G401 (cell line): ENCODE data around the gene S100P. TPM values are rescaled to one million over a fixed set of nuclear protein-coding genes. Genes with fewer than 3 reads are reported as not detected.
"Not testable (repeated sequence)": the region's sequence is repeated elsewhere in the genome, so short reads cannot be mapped to it uniquely, and the experiment has no call there.

ENCODE experiments used
- DNase-seq: peaks from one replicate; pipeline ENCODE4 v3.0.0-alpha.2; 2015; ENCODE audit warnings: low spot score
- in situ Hi-C: cut with HindIII; loops from 2 replicates; pipeline ENCODE4 v1.10.0; 2016; ENCODE audit warnings: low sequenced_read_pairs, mixed read lengths
- total RNA-seq: library from RNA; depleted of rRNA; stranded (reverse); fragments of >200 nt; shearing (Covaris generic); gene quantifications from 2 replicates; pipeline ENCODE4 v1.2.3, GENCODE V29; 2014; rRNA removed

Gene S100P
- not detected in 2 replicates for total RNA-seq

DNA sequence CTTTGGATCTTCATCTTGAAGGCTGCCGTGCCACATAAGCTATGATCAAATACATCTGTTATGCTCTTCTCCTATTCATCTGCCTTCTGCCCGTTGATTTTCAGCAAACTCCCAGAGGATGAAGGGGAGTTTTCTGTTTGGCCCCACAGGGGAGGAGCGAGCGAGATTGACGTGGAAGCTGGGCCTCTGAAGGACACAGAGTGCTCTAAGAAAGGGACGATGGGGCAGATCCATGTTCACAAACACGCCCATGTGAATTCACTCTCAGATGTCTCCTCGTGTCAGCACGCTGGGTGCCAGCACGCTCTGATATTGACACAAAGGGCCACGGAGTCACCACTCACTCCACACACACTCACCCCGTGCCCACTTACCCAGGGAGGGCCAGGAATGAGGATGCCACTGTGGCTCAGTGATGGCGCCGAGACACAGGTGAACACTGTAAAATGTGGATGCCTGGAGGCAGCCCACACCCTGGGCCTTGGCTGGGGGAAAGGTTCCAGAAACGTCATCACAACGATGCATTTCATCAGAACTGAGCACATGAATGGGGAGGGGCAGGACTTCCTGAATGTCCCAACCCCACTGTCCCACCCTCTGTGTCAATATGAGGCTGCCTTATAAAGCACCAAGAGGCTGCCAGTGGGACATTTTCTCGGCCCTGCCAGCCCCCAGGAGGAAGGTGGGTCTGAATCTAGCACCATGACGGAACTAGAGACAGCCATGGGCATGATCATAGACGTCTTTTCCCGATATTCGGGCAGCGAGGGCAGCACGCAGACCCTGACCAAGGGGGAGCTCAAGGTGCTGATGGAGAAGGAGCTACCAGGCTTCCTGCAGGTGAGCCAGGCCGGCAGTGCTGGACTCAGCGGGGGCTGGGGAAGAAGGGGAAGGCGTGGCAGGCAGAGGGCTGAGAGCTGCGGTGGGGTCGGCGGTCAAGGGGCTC is at the start of gene S100P:
Gene S100P, plus strand, starts transcription at position 648 of the 946 bp plus-strand sequence. Its CDS starts 55 bp downstream, at position 703.
- in situ Hi-C loops = no loop called here
- no peak for DNase-seq

DNA sequence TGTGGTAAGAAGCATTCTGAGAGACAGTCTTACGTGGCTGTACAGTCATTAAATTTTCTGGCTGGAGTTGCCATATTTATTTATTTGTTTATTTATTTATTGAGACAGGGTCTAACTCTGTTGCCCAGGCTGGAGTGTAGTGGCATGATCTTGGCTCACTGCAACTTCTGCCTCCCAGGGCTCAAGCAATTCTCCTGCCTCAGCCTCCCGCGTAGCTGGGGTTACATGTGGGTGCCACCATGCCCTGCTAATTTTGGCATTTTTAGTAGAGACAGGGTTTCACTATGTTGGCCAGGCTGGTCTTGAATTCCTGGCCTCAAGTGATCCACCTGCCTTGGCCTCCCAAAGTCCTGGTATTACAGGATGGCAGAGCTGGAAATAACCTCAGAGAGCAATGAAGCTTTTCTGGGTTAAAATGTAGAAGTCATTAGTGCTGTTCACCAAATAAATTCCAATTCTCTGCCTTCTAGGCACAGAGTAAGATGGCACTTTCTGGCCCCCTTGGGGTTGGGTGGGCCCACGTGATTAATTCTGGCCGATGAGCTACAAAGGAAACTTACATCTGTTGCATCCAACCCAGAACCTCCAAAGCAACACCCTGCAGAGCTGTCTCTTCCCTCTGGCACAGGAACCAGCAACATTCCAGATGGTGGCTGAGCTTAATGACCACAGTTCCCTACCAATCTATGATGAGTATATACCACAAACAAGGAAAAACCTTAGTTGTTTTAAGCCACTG is 48.7 kb upstream of the S100P start:
- DNase-seq = no peak
- in situ Hi-C loops = no loop called here

DNA sequence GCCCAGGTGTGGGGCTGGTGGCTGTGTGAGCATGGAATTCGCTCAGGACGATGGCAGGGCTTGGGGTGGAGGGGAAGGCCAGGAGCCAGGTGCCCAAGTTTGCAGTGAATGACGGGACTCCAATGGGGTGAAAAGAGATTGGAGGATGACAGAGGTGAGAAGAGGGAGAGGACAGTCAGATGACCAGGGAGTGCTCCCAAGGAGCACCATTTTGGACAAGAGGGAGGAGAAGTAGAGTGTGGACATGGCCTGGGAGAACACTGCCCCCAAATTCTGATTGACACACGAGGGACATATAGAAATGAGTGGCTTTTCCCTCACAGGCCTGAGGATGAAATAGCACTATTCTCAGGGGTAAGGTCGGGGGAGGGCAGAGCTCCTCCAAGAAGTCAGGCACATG is 46.5 kb upstream of the S100P start:
- DNase-seq = no peak
- in situ Hi-C loops = no loop called here

DNA sequence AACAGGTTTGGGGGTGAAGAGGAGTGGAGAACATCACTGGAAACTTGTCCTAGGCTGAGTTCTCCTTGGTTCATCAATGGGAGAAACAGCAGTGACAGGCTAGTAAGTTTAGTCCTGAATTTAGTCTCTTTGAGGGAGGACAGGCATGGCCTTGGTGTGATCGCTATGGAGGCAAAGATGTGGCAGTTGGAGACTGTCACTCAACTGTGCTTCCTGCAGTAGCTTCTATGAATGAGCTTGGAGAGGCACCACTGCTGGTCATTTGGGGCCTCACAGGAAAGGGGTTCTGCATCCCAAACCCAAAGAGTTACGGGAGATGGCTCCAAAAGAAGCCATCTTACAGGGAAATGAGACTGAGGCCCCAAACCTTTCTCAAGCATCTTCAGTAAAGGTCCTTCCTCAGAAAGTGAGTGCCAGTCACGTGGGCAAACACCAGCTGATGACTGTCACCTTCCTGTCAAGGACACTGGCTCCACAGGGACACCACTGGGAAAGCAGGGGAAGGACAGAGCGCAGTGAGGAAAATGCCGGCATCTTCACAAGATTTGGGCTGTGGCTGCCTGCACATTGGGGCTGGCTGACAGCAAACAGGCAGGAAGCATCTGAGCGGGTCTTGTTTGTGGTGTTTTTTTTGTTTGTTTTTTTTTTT is 46.0 kb upstream of the S100P start:
- no peak for DNase-seq
- in situ Hi-C loops = no loop called here

DNA sequence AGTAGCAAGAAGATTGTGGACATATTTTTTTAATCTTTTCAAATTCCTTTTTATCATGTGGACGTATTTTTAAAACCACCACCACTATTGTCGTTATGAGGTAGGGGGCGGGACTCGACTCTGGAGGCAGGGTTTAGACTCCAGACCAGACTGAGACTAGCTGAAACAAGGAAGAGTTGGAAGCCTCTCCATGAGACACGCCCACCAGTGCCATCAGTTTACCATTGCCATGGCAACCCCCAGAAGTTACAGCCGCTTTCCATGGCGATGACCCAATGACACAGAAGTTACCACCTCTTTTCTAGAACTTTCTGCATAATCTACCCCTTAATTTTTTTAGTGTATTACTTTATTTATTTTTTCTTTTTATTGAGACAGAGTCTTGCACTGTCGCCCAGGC is 44.5 kb upstream of the S100P start:
- in situ Hi-C loops = no loop called here
- no peak for DNase-seq

DNA sequence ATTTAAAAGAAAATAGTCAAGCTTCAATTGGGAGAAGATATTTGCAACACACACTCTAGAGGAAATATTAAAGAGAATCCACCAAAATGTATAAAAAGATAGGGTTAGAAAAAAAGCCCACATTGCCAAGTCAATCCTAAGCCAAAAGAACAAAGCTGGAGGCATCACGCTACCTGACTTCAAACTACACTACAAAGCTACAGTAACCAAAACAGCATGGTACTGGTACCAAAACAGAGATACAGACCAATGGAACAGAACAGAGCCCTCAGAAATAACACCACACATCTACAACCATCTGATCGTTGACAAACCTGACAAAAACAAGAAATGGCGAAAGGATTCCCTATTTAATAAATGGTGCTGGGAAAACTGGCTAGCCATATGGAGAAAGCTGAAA is 39.5 kb upstream of the S100P start:
- in situ Hi-C loops = loop anchor here (25.0 kb wide), 1 partner anchor 92 kb away; no protein-coding TSS in a partner anchor
- DNase-seq = not testable (repeated sequence)

DNA sequence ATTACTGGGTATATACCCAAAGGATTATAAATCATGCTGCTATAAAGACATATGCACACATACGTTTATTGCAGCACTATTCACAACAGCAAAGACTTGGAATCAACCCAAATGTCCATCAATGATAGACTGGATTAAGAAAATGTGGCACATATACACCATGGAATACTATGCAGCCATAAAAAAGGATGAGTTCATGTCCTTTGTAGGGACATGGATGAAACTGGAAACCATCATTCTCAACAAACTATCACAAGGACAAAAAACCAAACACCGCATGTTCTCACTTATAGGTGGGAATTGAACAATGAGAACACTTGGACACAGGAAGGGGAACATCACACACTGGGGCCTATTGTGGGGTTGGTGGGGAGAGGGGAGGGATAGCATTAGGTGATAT is 38.4 kb upstream of the S100P start:
- in situ Hi-C loops = loop anchor here (25.0 kb wide), 1 partner anchor 93 kb away; no protein-coding TSS in a partner anchor
- not testable (repeated sequence) for DNase-seq

DNA sequence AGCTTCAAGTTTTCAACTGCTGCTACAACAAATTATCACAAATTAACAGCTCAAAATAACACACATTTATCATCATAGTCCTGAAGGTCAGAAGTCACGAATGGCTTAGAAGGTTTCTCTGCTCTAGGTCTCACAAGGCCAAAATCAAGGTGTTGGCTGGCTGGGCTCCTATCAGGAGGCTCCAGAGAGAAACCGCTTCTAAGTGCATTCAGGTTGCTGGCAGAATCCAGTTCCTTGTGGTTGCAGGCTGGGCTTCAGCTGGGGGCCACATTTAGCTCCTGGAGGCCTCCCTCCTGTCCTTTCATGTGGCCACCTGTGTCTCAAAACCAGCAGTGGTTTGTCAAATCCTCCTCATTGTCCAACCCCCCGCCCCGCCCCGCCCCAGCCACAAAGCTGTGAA is 37.8 kb upstream of the S100P start:
- no peak for DNase-seq
- in situ Hi-C loops = loop anchor here (25.0 kb wide), 1 partner anchor 94 kb away; no protein-coding TSS in a partner anchor

DNA sequence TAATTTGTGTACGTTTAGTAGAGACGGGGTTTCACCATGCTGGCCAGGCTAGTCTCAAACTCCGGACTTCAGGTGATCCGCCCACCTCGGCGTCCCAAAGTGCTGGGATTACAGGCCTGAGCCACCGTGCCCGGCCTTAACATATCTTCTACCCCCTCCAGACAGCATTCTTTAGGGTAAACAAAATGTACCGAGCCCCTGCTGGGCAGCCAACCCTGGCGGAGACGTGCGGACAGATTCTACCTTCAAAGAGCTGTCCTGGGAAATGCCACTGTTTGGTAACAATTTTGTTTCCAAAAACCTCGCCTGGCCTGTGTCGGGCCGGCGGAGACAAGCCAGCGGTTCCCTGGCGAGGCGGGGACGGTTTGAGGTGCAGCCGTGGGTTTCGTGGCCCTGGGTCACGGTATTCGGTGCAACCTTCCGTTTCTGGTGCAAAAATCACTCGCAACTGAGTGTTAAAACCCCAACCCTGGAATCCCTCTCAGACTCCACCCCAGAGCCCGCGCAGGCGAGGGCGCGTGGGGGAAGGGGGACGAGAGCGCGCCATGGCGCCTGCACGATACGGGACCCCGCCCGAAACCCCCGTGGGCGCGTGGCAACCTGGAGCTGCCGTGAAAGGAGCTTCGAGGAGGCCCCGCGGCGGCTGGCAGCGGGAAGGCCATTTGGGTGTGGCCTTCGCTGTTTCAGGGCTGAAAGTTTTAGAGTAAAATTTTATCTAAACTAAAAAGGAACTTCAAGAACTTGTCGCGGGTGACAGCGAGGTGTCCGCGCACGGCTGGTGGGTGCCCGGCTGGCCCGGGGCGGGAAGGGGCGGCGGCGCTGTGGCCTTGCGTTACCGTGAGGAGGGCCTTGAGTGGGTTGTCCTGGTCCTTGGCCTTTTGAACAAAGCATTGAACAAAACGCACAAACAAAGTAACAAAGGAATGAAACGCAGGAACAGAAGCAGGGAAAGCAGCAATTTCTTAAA is 36.2 kb upstream of the S100P start:
- in situ Hi-C loops = loop anchor here (25.0 kb wide), 1 partner anchor 95 kb away; no protein-coding TSS in a partner anchor
- DNase-seq = no peak

DNA sequence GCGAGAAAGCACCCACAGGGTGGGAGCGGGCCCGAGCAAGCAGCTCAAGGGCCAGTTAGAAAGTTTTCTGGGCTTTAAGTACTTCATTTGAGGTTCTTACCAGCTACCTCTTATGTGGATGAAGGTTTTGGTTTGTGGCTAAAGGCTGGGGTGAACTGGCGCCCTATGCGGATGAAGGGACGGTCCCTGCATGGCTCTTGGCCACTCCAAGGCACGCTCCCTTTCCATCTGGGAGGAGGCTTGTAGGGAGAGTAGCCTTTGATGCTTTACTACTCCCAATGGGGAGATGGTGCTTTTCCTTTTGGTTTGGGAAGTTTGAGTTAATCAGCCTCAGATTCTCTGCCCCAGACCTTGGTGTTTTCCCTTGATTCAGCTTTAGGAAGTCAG is 35.5 kb upstream of the S100P start:
- in situ Hi-C loops = loop anchor here (25.0 kb wide), 1 partner anchor 96 kb away; no protein-coding TSS in a partner anchor
- peak; percentile 35 for DNase-seq

DNA sequence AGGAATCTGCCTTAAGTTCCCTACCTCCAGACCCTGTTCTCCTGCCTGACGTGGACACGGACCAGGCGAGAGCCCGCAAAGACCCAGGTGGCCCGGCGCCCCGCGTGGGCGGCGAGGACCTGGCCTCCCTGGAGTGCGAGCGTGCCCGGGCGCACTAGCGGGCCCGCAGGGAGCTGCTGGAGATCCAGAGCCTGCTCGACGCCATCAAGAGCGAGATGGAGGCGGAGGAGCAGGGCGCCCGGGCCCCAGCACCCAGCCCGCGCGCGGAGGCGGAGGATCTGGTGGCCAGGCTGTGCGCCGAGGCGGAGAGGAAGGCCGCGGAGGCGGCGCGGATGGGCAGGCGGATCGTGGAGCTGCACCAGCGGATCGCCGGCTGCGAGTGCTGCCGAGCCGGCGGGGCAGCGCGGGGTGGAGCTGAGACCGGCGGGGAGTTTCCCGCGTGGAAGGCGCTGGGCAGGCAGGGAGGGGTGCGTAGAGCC is 35.0 kb upstream of the S100P start:
- in situ Hi-C loops = loop anchor here (25.0 kb wide), 1 partner anchor 96 kb away; no protein-coding TSS in a partner anchor
- peak; percentile 43 for DNase-seq

DNA sequence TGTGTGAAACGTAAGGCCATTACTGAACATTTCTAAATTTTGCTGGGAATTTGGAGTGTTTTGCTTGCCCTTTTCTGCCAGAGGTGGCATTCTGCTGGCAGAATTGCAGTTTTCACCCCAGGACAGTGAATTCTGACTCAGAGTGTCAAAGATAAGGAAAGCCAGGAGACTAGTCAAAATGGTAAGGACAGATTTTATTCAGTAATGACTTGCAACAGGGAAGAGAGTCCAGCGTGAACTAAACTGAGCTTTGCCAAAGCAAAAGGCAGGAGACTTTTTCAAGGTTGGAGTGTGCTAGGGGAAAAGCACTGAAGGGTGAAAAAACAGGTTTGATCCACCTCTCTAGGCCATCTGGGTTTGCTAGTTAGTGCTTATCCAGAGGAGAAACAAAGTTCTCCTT is 33.8 kb upstream of the S100P start:
- in situ Hi-C loops = loop anchor here (25.0 kb wide), 1 partner anchor 98 kb away; no protein-coding TSS in a partner anchor
- DNase-seq = no peak

DNA sequence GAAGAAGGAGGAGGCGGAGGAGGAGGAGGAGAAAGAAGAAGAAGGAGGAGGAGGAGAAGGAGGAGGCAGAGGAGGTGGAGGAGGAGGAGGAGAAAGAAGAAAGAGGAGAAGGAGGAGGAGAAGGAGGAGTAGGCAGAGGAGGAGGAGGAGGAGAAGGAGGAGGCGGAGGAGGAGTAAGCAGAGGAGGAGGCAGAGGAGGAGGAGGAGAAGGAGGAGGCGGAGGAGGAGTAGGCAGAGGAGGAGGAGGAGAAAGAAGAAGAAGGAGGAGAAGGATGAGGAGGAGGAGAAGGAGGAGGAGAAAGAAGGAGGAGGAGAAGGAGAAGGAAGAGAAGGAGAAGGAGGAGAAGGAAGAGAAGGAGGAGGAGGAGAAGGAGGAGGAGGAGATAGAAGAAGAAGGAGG is 33.2 kb upstream of the S100P start:
- DNase-seq = no peak
- in situ Hi-C loops = loop anchor here (25.0 kb wide), 1 partner anchor 98 kb away; no protein-coding TSS in a partner anchor

DNA sequence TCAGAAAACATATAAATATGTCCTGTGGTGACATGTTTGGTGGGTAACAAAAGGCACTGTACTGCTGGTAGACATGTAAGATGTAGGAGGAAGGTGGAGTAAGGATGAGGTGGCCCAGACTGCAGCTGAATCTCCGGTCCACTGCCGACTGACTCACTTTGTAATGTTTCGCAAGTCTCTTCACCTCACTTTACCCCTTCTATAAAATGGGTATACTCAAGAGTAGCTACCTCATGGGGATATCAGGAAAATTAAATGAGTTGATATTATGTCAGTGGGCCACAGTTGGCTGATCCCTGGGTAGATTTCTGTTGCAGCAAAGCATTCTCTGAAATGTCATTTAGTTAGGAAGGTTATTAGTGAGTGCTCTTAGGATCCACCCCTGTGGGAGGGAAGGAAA is 31.1 kb upstream of the S100P start:
- DNase-seq = no peak
- in situ Hi-C loops = loop anchor here (25.0 kb wide), 1 partner anchor 100 kb away; no protein-coding TSS in a partner anchor

DNA sequence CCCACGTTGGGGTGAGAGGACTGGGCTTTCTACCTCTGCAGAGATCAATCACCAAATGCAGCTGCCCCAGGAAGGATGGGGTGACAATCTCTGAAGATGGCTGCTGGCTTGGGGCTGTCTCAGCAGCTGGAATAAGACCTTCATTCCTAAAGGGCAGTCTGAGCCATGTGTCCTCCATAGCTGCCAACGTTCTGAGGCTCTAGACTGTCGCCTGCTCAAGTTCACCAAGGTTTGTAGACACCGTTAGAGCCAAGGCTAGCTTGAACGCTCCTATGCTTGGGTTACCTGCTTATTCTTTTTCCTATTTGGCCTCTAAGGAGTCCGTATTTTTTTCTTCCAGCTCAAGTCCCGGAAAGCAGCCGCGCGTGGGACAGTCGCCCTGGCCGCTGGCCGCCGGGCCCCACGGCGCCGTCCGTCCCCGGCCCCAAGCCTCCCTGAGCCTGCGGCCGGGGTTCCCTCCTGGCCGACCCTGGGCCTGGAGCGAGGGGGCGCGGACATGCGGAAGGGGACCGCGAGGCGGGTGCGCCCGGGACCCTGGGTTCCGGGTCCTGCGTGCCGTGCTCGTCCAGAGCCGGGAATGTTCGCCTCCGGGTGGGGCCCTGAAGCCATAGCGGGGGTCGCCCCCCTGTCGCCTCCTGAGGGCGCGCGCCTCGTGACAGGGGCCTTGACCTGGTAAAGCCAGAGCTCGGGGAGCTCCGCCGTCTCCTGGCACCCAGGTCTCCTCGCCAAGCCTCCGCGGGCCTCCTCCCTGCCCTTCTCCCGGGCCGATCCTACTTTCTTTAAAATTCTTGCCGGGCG is 29.9 kb upstream of the S100P start:
- in situ Hi-C loops = loop anchor here (25.0 kb wide), 1 partner anchor 101 kb away; no protein-coding TSS in a partner anchor
- DNase-seq = peak; percentile 23

DNA sequence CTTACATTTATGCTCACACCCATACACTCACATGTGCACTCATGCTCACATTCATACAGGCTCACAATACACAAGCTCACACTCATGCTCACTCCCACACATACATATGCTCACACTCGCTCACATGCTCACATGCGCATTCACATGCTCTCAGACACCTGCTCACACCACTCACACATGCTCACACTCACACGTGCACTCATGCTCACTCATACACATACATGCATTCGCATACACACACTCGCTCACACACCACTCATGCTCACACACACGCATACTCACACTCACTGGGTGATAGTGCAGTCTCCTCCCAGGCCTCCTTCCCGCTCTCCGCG is 28.4 kb upstream of the S100P start:
- in situ Hi-C loops = loop anchor here (25.0 kb wide), 1 partner anchor 103 kb away; no protein-coding TSS in a partner anchor
- DNase-seq = no peak

DNA sequence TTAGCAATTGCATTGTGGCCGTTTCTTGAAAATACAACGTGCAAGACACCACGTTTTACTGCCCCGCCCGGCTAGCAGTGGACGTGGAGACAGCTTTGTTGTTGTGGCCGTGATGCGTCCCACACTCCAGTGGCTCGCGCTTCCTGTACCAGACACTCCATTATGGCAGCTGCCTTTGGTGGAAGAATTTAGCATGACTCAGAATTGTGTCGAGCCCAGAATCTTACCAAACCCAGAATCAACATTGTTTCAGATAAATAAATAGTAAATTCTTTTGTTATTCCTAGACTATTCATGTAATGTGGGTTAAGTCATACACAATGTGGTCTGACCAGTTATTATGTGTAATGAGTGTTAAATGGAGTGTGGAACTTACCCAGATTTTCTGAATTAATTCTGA is 25.3 kb upstream of the S100P start:
- in situ Hi-C loops = loop anchor here (25.0 kb wide), 1 partner anchor 106 kb away; no protein-coding TSS in a partner anchor
- no peak for DNase-seq
